Activated T-cell treated with anti-CD3 and anti-CD28 coated beads, Interleukin-2, amount 50 U/mL, for 72 hours (primary cell): ENCODE measurements around the gene RABGAP1L. TPM values are rescaled to one million over a fixed set of nuclear protein-coding genes. Genes with fewer than 3 reads are reported as not detected.
"Not testable (repeated sequence)": the region's sequence is repeated elsewhere in the genome, so short reads cannot be mapped to it uniquely, and the experiment has no call there.

ENCODE experiments used
- ATAC-seq, 2 donors: fragments of 150-1000 bp; cut with Tn5 transposase; replicated peaks in 1 of 2; 2 replicates each; pipeline ENCODE4 v1.10.0; 2021; ENCODE audit warnings: moderate library complexity in 2 of 2, mild to moderate bottlenecking in 1 of 2
- DNase-seq, 2 donors: peaks; one replicate each; pipeline ENCODE4 v3.0.0; 2021 to 2022; ENCODE audit warnings: mixed read lengths in 1 of 2
- H3K27ac Mint-ChIP-seq: one replicate; pipeline ENCODE4 v1.8.0; 2022; ENCODE audit warnings: mild to moderate bottlenecking, moderate library complexity, mixed read lengths
- H3K27me3 Mint-ChIP-seq: one replicate; pipeline ENCODE4 v1.8.0; 2022; ENCODE audit warnings: low read depth, mixed read lengths
- H3K36me3 Mint-ChIP-seq, 2 donors: one replicate each; pipeline ENCODE4 v1.8.0; 2022; ENCODE audit warnings: mixed read lengths in 2 of 2, mild to moderate bottlenecking in 1 of 2; ENCODE audit not compliant: insufficient read depth in 2 of 2
- H3K4me1 Mint-ChIP-seq: one replicate; pipeline ENCODE4 v1.8.0; 2022; ENCODE audit warnings: low read depth, mixed read lengths
- H3K4me3 Mint-ChIP-seq, 2 donors: one replicate each; pipeline ENCODE4 v1.8.0; 2022; ENCODE audit warnings: mild to moderate bottlenecking in 2 of 2, mixed read lengths in 2 of 2, moderate library complexity in 2 of 2
- H3K9me3 Mint-ChIP-seq, 2 donors: one replicate each; pipeline ENCODE4 v1.8.0; 2022; ENCODE audit warnings: mixed read lengths in 2 of 2
- total RNA-seq, 2 donors: library from RNA; stranded (reverse); gene quantifications; one replicate each; pipeline ENCODE4 v1.2.3, GENCODE V29; 2022

Gene RABGAP1L
- total RNA-seq, 2 donors from 2014 or later = 36.7 to 42.0 TPM

GRCh38 chr1:174583316-174583715 lies 424.0 kb downstream of the RABGAP1L start:
- Mint-ChIP-seq H3K27me3 (no peaks in the 10 kb centered on the region), H3K4me3 (no peak overlapping the region), H3K4me1 (no peaks in the 10 kb centered on the region), H3K27ac (no peak overlapping the region), H3K9me3 (peaks cover 2 to 9% of the 10 kb centered on the region in 2 donors), H3K36me3 (peaks cover 3% of the 10 kb centered on the region in 2 donors)
- no peak for ATAC-seq
- DNase-seq = no peak

- no peaks in the 10 kb centered on the region for H3K27me3 Mint-ChIP-seq
- no peaks in the 10 kb centered on the region for H3K4me1 Mint-ChIP-seq
- peaks cover 7 to 8% of the 10 kb centered on the region in 2 donors for H3K36me3 Mint-ChIP-seq
- DNase-seq (no peak), ATAC-seq (no peak)
- H3K9me3 Mint-ChIP-seq = peaks cover 4 to 12% of the 10 kb centered on the region in 2 donors
- H3K27ac Mint-ChIP-seq = no peak overlapping the region
- no peak overlapping the region for H3K4me3 Mint-ChIP-seq
These were observed 424.8 kb downstream of the RABGAP1L start for GRCh38 chr1:174584071-174584470.

- not testable (repeated sequence) for DNase-seq, H3K27ac Mint-ChIP-seq
- H3K9me3 Mint-ChIP-seq = peaks cover 7 to 10% of the 10 kb centered on the region in 2 donors
These were observed 429.3 kb downstream of the RABGAP1L start for GRCh38 chr1:174588618-174589017.

GRCh38 chr1:174605198-174605597 lies 445.9 kb downstream of the RABGAP1L start:
- H3K36me3 Mint-ChIP-seq = peaks cover 3 to 5% of the 10 kb centered on the region in 2 donors
- no peak overlapping the region for H3K4me3 Mint-ChIP-seq
- no peak for ATAC-seq
- peaks cover 0 to 5% of the 10 kb centered on the region in 2 donors for H3K9me3 Mint-ChIP-seq
- no peak for DNase-seq
- H3K27me3 Mint-ChIP-seq = no peaks in the 10 kb centered on the region
- H3K27ac Mint-ChIP-seq = no peak overlapping the region
- no peaks in the 10 kb centered on the region for H3K4me1 Mint-ChIP-seq

More at GRCh38 chr1:174588618-174589017, 429.3 kb downstream of the RABGAP1L start:
- H3K27me3 Mint-ChIP-seq, H3K4me1 Mint-ChIP-seq, H3K4me3 Mint-ChIP-seq, ATAC-seq: not testable (repeated sequence)
- H3K36me3 Mint-ChIP-seq = peaks cover 7 to 17% of the 10 kb centered on the region in 2 donors

- peaks cover 0 to 5% of the 10 kb centered on the region in 2 donors for H3K9me3 Mint-ChIP-seq
- peaks cover 3 to 5% of the 10 kb centered on the region in 2 donors for H3K36me3 Mint-ChIP-seq
- no peaks in the 10 kb centered on the region for H3K27me3 Mint-ChIP-seq
- DNase-seq (no peak), ATAC-seq (no peak)
- no peak overlapping the region for H3K27ac Mint-ChIP-seq
- H3K4me3 Mint-ChIP-seq = no peak overlapping the region
- H3K4me1 Mint-ChIP-seq = no peaks in the 10 kb centered on the region
These were observed 447.2 kb downstream of the RABGAP1L start for GRCh38 chr1:174606471-174606870.

GRCh38 chr1:174617905-174618304 lies 458.6 kb downstream of the RABGAP1L start:
- not testable (repeated sequence) for H3K4me1 Mint-ChIP-seq, ATAC-seq, H3K27me3 Mint-ChIP-seq, H3K4me3 Mint-ChIP-seq, DNase-seq, H3K27ac Mint-ChIP-seq
- Mint-ChIP-seq H3K36me3 (peaks cover 11 to 20% of the 10 kb centered on the region in 2 donors), H3K9me3 (peaks cover 11 to 21% of the 10 kb centered on the region in 2 donors)

GRCh38 chr1:174623324-174624035 lies 464.2 kb downstream of the RABGAP1L start:
- peaks cover 11 to 21% of the 10 kb centered on the region in 2 donors for H3K9me3 Mint-ChIP-seq
- H3K4me1 Mint-ChIP-seq = no peaks in the 10 kb centered on the region
- no peak for DNase-seq
- H3K36me3 Mint-ChIP-seq = peaks cover 7 to 17% of the 10 kb centered on the region in 2 donors
- no peak overlapping the region for H3K27ac Mint-ChIP-seq
- no peak overlapping the region for H3K4me3 Mint-ChIP-seq
- no peak for ATAC-seq
- H3K27me3 Mint-ChIP-seq = no peaks in the 10 kb centered on the region

- no peaks in the 10 kb centered on the region for H3K4me1 Mint-ChIP-seq
- peaks cover under 1 to 9% of the 10 kb centered on the region in 2 donors for H3K36me3 Mint-ChIP-seq
- ATAC-seq = no peak
- H3K4me3 Mint-ChIP-seq = no peak overlapping the region
- no peaks in the 10 kb centered on the region for H3K27me3 Mint-ChIP-seq
- H3K27ac Mint-ChIP-seq = peak overlapping the region; percentile 9
- no peak for DNase-seq
- peaks cover 3 to 7% of the 10 kb centered on the region in 2 donors for H3K9me3 Mint-ChIP-seq
These were observed 467.0 kb downstream of the RABGAP1L start for GRCh38 chr1:174626031-174627025.

- no peaks in the 10 kb centered on the region for H3K27me3 Mint-ChIP-seq
- no peak for ATAC-seq
- peaks cover 4 to 12% of the 10 kb centered on the region in 2 donors for H3K36me3 Mint-ChIP-seq
These were observed 478.2 kb downstream of the RABGAP1L start for GRCh38 chr1:174637487-174637886.

GRCh38 chr1:174639461-174639860 lies 480.1 kb downstream of the RABGAP1L start:
- no peak for ATAC-seq
- Mint-ChIP-seq H3K4me1 (no peaks in the 10 kb centered on the region), H3K27ac (no peak overlapping the region)

More at GRCh38 chr1:174637487-174637886, 478.2 kb downstream of the RABGAP1L start:
- no peak overlapping the region for H3K4me3 Mint-ChIP-seq
- no peak overlapping the region for H3K27ac Mint-ChIP-seq
- H3K4me1 Mint-ChIP-seq = no peaks in the 10 kb centered on the region
- H3K9me3 Mint-ChIP-seq = no peaks in the 10 kb centered on the region
- no peak for DNase-seq

GRCh38 chr1:174640783-174641182 lies 481.5 kb downstream of the RABGAP1L start:
- no peak for ATAC-seq
- Mint-ChIP-seq H3K4me1 (no peaks in the 10 kb centered on the region), H3K4me3 (no peak overlapping the region), H3K9me3 (peaks cover 2% of the 10 kb centered on the region in 2 donors), H3K27me3 (no peaks in the 10 kb centered on the region), H3K27ac (no peak overlapping the region), H3K36me3 (peaks cover 4 to 10% of the 10 kb centered on the region in 2 donors)
- no peak for DNase-seq

More at GRCh38 chr1:174639461-174639860, 480.1 kb downstream of the RABGAP1L start:
- Mint-ChIP-seq H3K36me3 (peaks cover 4 to 10% of the 10 kb centered on the region in 2 donors), H3K27me3 (no peaks in the 10 kb centered on the region), H3K4me3 (no peak overlapping the region), H3K9me3 (no peaks in the 10 kb centered on the region)
- no peak for DNase-seq

GRCh38 chr1:174642393-174642792 lies 483.1 kb downstream of the RABGAP1L start:
- H3K9me3 Mint-ChIP-seq = peaks cover 2% of the 10 kb centered on the region in 2 donors
- no peak overlapping the region for H3K27ac Mint-ChIP-seq
- ATAC-seq = no peak
- no peak overlapping the region for H3K4me3 Mint-ChIP-seq
- peaks cover 3 to 6% of the 10 kb centered on the region in 2 donors for H3K36me3 Mint-ChIP-seq
- H3K27me3 Mint-ChIP-seq = no peaks in the 10 kb centered on the region
- DNase-seq = no peak
- no peaks in the 10 kb centered on the region for H3K4me1 Mint-ChIP-seq

GRCh38 chr1:174643206-174643605 lies 483.9 kb downstream of the RABGAP1L start:
- ATAC-seq (no peak), DNase-seq (no peak)
- no peaks in the 10 kb centered on the region for H3K27me3 Mint-ChIP-seq
- H3K4me3 Mint-ChIP-seq = no peak overlapping the region
- H3K4me1 Mint-ChIP-seq = no peaks in the 10 kb centered on the region
- peaks cover 2 to 4% of the 10 kb centered on the region in 2 donors for H3K36me3 Mint-ChIP-seq
- peaks cover 4 to 5% of the 10 kb centered on the region in 2 donors for H3K9me3 Mint-ChIP-seq
- no peak overlapping the region for H3K27ac Mint-ChIP-seq
